Caco-2 (cell line): ENCODE results near the gene FARP1. TPM values are rescaled to one million over a fixed set of nuclear protein-coding genes. Genes with fewer than 3 reads are reported as not detected.

ENCODE experiments used
- BruUV-seq: library from RNA; stranded (reverse); fragments of 400-500 nt; replicated peaks from 2 replicates; lab custom pipeline; 2021; lab: Mats Ljungman, UMichigan
- CTCF ChIA-PET: fragments of 300-600 bp; sonication (Branson Sonifier 250); formaldehyde crosslinking; loops from one replicate; lab custom pipeline; 2022; ENCODE audit warnings: antibody characterized with exemption; lab: Charles Lee
- POLR2A ChIA-PET: fragments of 300-600 bp; sonication (Branson Sonifier 250); formaldehyde crosslinking; loops from one replicate; lab custom pipeline; 2022; ENCODE audit warnings: antibody characterized with exemption; lab: Charles Lee
- DNase-seq, 2 experiments: peaks; one replicate each; pipeline versions ENCODE4 v3.0.0 to v3.0.0-alpha.2; 2020 to 2022
- H3K27me3 ChIP-seq: replicated peaks from 2 replicates; pipeline ENCODE4 v1.6.0; 2011; ENCODE audit warnings: low read length; ENCODE audit not compliant: control insufficient read depth, insufficient read depth
- H3K36me3 ChIP-seq: 2 replicates; pipeline ENCODE4 v1.5.1; 2011; ENCODE audit warnings: low read length; ENCODE audit not compliant: control insufficient read depth, insufficient read depth
- H3K4me1 ChIP-seq: fragments of 250-450 bp; sonication (Bioruptor Pico); 2 replicates; pipeline ENCODE4 v1.5.1; 2020; ENCODE audit warnings: mild to moderate bottlenecking
- H3K4me3 ChIP-seq: 2 replicates; pipeline ENCODE4 v1.5.1; 2011; ENCODE audit warnings: low read depth, mild to moderate bottlenecking, control low read depth, low read length
- H3K9me3 ChIP-seq: fragments of 250-450 bp; sonication (Bioruptor Pico); 2 replicates; pipeline ENCODE4 v1.5.1; 2020; ENCODE audit warnings: mild to moderate bottlenecking, moderate library complexity
- H3K27ac Mint-ChIP-seq: one replicate; pipeline ENCODE4 v1.8.0; 2022; ENCODE audit warnings: mixed read lengths; ENCODE audit not compliant: unreplicated experiment
- H3K27me3 Mint-ChIP-seq: one replicate; pipeline ENCODE4 v1.8.0; 2022; ENCODE audit warnings: mixed read lengths; ENCODE audit not compliant: insufficient read depth, unreplicated experiment
- H3K36me3 Mint-ChIP-seq: one replicate; pipeline ENCODE4 v1.8.0; 2022; ENCODE audit warnings: mild to moderate bottlenecking, mixed read lengths; ENCODE audit not compliant: insufficient read depth, unreplicated experiment
- H3K4me1 Mint-ChIP-seq: one replicate; pipeline ENCODE4 v1.8.0; 2022; ENCODE audit warnings: low read depth, mixed read lengths; ENCODE audit not compliant: unreplicated experiment
- H3K4me3 Mint-ChIP-seq: one replicate; pipeline ENCODE4 v1.8.0; 2022; ENCODE audit warnings: mild to moderate bottlenecking, moderate library complexity, mixed read lengths; ENCODE audit not compliant: unreplicated experiment
- H3K9me3 Mint-ChIP-seq: one replicate; pipeline ENCODE4 v1.8.0; 2022; ENCODE audit warnings: mixed read lengths; ENCODE audit not compliant: unreplicated experiment
- CTCF ChIP-seq, 2 experiments: fragments of 200-600 bp in 1 of 2; IDR thresholded peaks; 1 replicate in 1 of 2; 2 replicates in 1 of 2; pipeline versions ENCODE4 v1.5.1 to v1.8.0; 2011 to 2022; ENCODE audit warnings: antibody characterized with exemption in 1 of 2, control low read depth in 1 of 2, inconsistent platforms in 1 of 2, low read depth in 1 of 2, low read length in 1 of 2, mild to moderate bottlenecking in 1 of 2, moderate library complexity in 1 of 2; ENCODE audit not compliant: insufficient read depth in 1 of 2, severe bottlenecking in 1 of 2, unreplicated experiment in 1 of 2
- intact Hi-C: fragments of 100-400 bp; cut with micrococcal nuclease; formaldehyde crosslinking; loops from one replicate; pipeline ENCODE4 v1.10.0; 2022; ENCODE audit not compliant: unreplicated experiment
- total RNA-seq: library from RNA; stranded (reverse); gene quantifications from 2 replicates; pipeline ENCODE4 v1.2.3, GENCODE V29; 2022

The FARP1 gene
- total RNA-seq, 1 experiment from 2014 or later, result 189 TPM

- Mint-ChIP-seq H3K4me3 (no peak overlapping the region), H3K36me3 (peaks cover 17% of the 10 kb centered on the region), H3K9me3 (peaks cover 11% of the 10 kb centered on the region), H3K27me3 (no peaks in the 10 kb centered on the region), H3K27ac (no peak overlapping the region), H3K4me1 (peaks cover 35% of the 10 kb centered on the region)
- intact Hi-C loops, result no loop called here
- Histone ChIP-seq H3K27me3 (no peaks in the 10 kb centered on the region), H3K4me3 (no peak overlapping the region), H3K9me3 (peaks cover 6% of the 10 kb centered on the region; the same call in 1 of the 2 replicates), H3K4me1 (peaks cover 9% of the 10 kb centered on the region), H3K36me3 (peaks cover 3% of the 10 kb centered on the region; the same call in 1 of the 2 replicates)
- TF ChIP-seq CTCF (IDR thresholded peaks at IDR 0.05; ENCODE audit: insufficient read depth in 1 of 2, low read depth in 1 of 2, low read length in 1 of 2, severe bottlenecking in 1 of 2, unreplicated experiment in 1 of 2), result no peak
- ChIA-PET POLR2A (no interaction called here), CTCF (interaction anchor here (0.6 kb wide), 1 partner anchor 32 kb away, joined by 3 read pairs; no protein-coding TSS in a partner anchor)
- no peak for DNase-seq
- no TSS peak for BruUV-seq
Observed at GRCh38 chr13:98333486-98333885, 190.6 kb downstream of the FARP1 start.

GRCh38 chr13:98334620-98335205, 191.8 kb downstream of the FARP1 start:
- H3K9me3 Mint-ChIP-seq, result peaks cover 11% of the 10 kb centered on the region
- no peak for TF ChIP-seq CTCF (IDR thresholded peaks at IDR 0.05; ENCODE audit: insufficient read depth in 1 of 2, low read depth in 1 of 2, low read length in 1 of 2, severe bottlenecking in 1 of 2, unreplicated experiment in 1 of 2)
- Histone ChIP-seq H3K4me1 (peaks cover 7% of the 10 kb centered on the region; the same call in 1 of the 2 replicates), H3K27me3 (no peaks in the 10 kb centered on the region), H3K36me3 (peaks cover 3% of the 10 kb centered on the region; the same call in 1 of the 2 replicates), H3K9me3 (peaks cover 6% of the 10 kb centered on the region; the same call in 1 of the 2 replicates), H3K4me3 (no peak overlapping the region)
- POLR2A ChIA-PET, result no interaction called here
- intact Hi-C loops, result no loop called here
- peaks cover 27% of the 10 kb centered on the region for H3K4me1 Mint-ChIP-seq
- H3K4me3 Mint-ChIP-seq, result no peak overlapping the region
- DNase-seq, result no peak
- H3K27me3 Mint-ChIP-seq, result no peaks in the 10 kb centered on the region
- no TSS peak for BruUV-seq
- peaks cover 13% of the 10 kb centered on the region for H3K36me3 Mint-ChIP-seq
- CTCF ChIA-PET, result no interaction called here
- H3K27ac Mint-ChIP-seq, result no peak overlapping the region

GRCh38 chr13:98335721-98336120, 192.8 kb downstream of the FARP1 start:
- no peak for TF ChIP-seq CTCF (IDR thresholded peaks at IDR 0.05; ENCODE audit: insufficient read depth in 1 of 2, low read depth in 1 of 2, low read length in 1 of 2, severe bottlenecking in 1 of 2, unreplicated experiment in 1 of 2)
- Histone ChIP-seq H3K9me3 (peaks cover 6% of the 10 kb centered on the region; the same call in 1 of the 2 replicates), H3K4me1 (peaks cover 7% of the 10 kb centered on the region; the same call in 1 of the 2 replicates), H3K4me3 (no peak overlapping the region), H3K27me3 (no peaks in the 10 kb centered on the region), H3K36me3 (peaks cover 3% of the 10 kb centered on the region; the same call in 1 of the 2 replicates)
- DNase-seq, result no peak
- CTCF ChIA-PET, result no interaction called here
- no peak overlapping the region for H3K27ac Mint-ChIP-seq
- no peak overlapping the region for H3K4me3 Mint-ChIP-seq
- POLR2A ChIA-PET, result no interaction called here
- intact Hi-C loops, result no loop called here
- peaks cover 8% of the 10 kb centered on the region for H3K36me3 Mint-ChIP-seq
- peaks cover 11% of the 10 kb centered on the region for H3K9me3 Mint-ChIP-seq
- peaks cover 22% of the 10 kb centered on the region for H3K4me1 Mint-ChIP-seq
- no TSS peak for BruUV-seq
- H3K27me3 Mint-ChIP-seq, result no peaks in the 10 kb centered on the region
